ENCODE results near the gene PDZRN3.
"Not testable (repeated sequence)": the region's sequence is repeated elsewhere in the genome, so short reads cannot be mapped to it uniquely, and the experiment has no call there.

Gene PDZRN3

DNA sequence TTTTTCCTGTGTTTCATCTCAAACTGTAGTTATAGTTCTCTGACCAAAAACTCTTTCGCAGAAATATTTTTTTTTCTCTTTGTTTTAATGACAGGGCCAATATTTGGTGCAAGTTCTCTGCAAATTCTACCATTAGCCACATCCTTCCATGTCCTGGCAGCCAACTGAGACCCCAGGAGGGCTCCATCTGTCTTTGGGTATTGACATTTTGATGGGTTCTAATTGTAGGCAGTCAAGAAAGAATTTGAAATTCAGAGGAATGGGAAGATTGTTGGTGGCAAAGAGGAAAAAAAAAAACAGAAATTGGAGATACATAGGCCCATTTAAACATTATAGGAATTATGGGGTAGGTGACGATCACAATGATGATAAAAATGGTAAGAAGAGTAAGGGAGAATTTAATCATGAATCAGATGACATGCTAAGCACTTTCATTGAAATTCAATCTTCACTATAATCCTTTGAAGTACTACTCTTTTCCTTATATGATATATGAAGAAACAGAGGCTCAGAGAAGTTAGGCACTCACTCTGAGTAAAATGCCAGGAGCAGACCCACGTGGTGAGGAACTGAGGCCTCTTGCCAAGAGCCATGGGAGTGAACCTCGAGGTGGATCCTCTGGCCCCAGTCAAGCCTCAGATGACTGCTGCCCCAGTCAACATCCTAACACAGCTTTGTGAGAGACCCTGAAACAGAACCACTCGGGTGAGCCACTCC, 151.4 kb downstream of the PDZRN3 start:
- no peak overlapping the region for H3K4me3 ChIP-seq (ENCODE audit: control insufficient read depth, low read depth, low read length)
- TF ChIP-seq, protein P1, sequence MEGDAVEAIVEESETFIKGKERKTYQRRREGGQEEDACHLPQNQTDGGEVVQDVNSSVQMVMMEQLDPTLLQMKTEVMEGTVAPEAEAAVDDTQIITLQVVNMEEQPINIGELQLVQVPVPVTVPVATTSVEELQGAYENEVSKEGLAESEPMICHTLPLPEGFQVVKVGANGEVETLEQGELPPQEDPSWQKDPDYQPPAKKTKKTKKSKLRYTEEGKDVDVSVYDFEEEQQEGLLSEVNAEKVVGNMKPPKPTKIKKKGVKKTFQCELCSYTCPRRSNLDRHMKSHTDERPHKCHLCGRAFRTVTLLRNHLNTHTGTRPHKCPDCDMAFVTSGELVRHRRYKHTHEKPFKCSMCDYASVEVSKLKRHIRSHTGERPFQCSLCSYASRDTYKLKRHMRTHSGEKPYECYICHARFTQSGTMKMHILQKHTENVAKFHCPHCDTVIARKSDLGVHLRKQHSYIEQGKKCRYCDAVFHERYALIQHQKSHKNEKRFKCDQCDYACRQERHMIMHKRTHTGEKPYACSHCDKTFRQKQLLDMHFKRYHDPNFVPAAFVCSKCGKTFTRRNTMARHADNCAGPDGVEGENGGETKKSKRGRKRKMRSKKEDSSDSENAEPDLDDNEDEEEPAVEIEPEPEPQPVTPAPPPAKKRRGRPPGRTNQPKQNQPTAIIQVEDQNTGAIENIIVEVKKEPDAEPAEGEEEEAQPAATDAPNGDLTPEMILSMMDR (IDR thresholded peaks at IDR 0.05; ENCODE audit: control insufficient read depth, insufficient read depth, low read depth, low read length, missing control alignments) = no peak
- DNase-seq (ENCODE audit: low read depth) = no peak

DNA sequence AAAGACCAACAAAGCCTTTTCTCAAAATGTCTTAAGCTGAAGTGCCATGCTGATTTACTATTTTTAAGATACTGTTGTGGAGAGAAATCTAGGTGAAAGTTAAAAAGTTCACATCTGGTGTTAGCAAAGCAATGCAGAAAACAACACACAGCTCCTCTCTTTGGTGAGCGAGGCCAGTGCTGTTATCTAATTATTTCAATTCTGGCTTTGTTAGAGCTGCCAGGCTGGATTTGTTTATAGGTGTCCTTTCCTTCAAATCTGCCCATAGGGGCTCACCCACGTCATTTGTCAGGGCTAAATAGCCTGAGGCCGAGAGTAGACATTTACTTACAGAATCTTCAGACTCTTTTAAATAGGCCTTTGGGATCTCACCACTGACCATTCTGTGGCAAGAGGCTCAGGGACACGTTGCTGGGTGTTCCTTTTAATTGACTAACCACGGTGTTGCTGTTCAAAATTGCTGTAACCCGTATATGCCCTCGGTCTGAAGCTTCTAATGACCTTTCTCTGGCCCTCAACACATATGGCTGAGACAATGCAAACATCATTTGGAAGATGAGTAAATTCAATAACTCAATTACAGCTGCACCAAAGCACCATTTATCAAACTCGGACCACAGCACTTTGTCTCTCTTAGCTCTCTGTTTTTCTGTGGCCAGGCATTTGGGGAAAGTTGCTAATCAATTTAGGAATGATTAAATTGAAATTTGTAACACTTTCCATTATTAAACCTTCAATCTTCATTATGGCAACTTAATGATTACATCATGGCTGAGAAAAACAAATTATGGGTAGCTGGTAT, 152.6 kb downstream of the PDZRN3 start:
- no peak overlapping the region for H3K4me3 ChIP-seq (ENCODE audit: control insufficient read depth, low read depth, low read length)
- TF ChIP-seq, protein P1 (IDR thresholded peaks at IDR 0.05; ENCODE audit: control insufficient read depth, insufficient read depth, low read depth, low read length, missing control alignments) = no peak
- DNase-seq (ENCODE audit: low read depth) = no peak

DNA sequence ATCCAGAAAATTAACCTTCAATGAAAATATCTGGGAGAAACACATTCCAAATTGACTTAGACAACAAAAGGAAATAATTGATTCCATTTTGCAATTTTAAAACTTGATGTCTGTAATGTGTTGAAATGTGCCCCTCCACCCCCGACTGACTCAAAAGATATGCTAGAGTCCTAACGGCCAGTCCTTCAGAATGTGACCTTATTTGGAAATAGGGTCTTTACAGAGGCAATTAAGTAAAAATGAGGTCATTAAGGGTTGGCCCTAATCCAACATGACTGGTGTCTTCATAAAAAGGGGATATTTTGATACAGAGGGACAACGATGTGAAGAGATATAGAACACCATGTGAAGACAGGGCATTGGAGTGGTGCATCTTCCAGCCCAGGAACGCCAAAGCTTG, 153.9 kb downstream of the PDZRN3 start:
- no peak for DNase-seq (ENCODE audit: low read depth)
- no peak overlapping the region for H3K4me3 ChIP-seq (ENCODE audit: control insufficient read depth, low read depth, low read length)
- TF ChIP-seq, protein P1 (IDR thresholded peaks at IDR 0.05; ENCODE audit: control insufficient read depth, insufficient read depth, low read depth, low read length, missing control alignments) = no peak

DNA sequence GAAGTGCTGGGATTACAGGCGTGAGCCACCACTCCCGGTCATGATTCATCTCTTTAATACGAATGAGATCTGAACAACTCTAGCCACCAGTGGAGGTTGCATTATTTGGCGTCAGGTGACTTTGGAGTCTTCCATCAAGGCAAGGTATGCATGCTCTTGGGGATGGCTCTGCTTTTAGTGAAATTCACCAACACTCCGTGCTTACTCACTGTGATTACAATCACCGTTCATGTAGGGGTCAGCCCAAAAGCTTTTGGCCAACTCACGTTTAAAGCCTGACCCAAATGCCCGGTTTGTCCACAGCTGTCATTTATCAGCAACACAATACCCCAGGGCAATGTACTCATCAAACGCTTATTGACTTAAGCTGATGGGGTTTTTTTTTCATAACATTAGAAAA, 155.4 kb downstream of the PDZRN3 start:
- DNase-seq (ENCODE audit: low read depth) = no peak
- H3K4me3 ChIP-seq (ENCODE audit: control insufficient read depth, low read depth, low read length) = no peak overlapping the region

DNA sequence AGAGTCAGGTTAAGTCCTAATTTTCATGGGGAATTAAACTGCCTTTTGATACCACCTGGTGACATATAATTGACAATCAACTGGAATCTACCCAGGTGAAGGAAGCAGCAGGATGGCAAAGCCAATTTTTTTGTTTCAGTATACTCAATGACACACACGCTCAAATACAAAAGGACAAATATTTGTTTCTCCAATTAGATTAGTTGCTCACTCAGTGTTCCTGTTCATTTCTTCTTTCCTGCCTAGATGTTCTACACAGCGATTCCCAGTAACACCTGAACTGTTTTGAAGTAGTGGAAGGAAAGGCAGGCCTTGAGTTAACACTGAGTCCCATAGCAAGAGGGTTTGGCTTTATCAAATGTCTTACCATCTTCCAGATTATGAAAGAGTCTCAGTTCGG, 157.5 kb downstream of the PDZRN3 start:
- TF ChIP-seq, protein P1 (IDR thresholded peaks at IDR 0.05; ENCODE audit: control insufficient read depth, insufficient read depth, low read depth, low read length, missing control alignments) = no peak

More for the DNA sequence above, 155.4 kb downstream of the PDZRN3 start:
- TF ChIP-seq, protein P1 (IDR thresholded peaks at IDR 0.05; ENCODE audit: control insufficient read depth, insufficient read depth, low read depth, low read length, missing control alignments) = no peak

DNA sequence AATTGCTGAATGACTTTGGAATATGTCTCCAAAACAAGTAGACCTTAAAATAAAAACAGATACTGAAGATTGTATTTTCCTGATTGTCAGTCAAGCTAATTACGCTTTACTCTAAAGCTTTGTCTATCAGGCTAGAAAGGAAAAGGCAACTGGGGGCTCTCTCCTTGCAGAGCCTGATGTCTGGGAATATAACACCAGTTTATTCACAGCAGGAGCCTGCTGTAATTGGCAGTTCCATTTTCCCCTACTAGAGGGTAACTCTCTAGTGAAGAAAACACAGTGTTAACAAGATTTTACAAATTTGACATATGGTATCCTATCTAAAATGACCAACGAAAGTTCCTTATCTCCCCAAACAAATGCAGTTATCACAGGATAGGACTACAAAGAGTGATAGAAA, 158.8 kb downstream of the PDZRN3 start:
- no peak overlapping the region for H3K4me3 ChIP-seq (ENCODE audit: control insufficient read depth, low read depth, low read length)
- no peak for DNase-seq (ENCODE audit: low read depth)
- TF ChIP-seq, protein P1 (IDR thresholded peaks at IDR 0.05; ENCODE audit: control insufficient read depth, insufficient read depth, low read depth, low read length, missing control alignments) = no peak

More for the DNA sequence above, 157.5 kb downstream of the PDZRN3 start:
- H3K4me3 ChIP-seq (ENCODE audit: control insufficient read depth, low read depth, low read length) = no peak overlapping the region
- DNase-seq (ENCODE audit: low read depth) = no peak

DNA sequence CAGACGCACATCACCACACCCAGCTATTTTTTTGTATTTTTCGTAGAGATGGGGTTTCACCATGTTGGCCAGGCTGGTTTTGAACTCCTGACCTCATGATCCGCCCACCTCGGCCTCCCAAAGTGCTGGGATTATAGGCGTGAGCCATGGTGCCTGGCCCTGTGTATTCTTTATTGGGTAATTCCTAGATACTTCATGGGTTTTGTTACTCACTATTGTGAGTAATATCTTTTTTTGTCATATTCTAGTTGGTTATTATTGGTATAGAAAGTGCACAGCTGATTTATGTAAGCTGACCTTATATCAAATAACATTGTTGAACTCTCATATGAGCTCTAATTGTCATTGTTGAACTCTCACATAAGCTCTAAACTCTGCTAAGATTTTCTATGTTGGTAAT, 160.6 kb downstream of the PDZRN3 start:
- not testable (repeated sequence) for DNase-seq (ENCODE audit: low read depth); H3K4me3 ChIP-seq (ENCODE audit: control insufficient read depth, low read depth, low read length)
